ENCODE results near the gene BRSK2. TPM values are rescaled to one million over a fixed set of nuclear protein-coding genes. Genes with fewer than 3 reads are reported as not detected.

Gene BRSK2
- total RNA-seq, 1 experiment from 2014 or later, result 32.2 TPM

- no peaks in the 10 kb centered on the region for H3K27me3 ChIP-seq (ENCODE audit: control insufficient read depth, insufficient read depth, low read length)
- ChIA-PET POLR2A (no interaction called here), CTCF (no interaction called here)
- intact Hi-C loops (cut with micrococcal nuclease; ENCODE audit: unreplicated experiment), result no loop called here
- ATAC-seq (no peak), DNase-seq (ENCODE audit: low read depth, low spot score) (no peak)
- no peak for TF ChIP-seq REST (IDR thresholded peaks at IDR 0.05; ENCODE audit: insufficient read depth in 1 of 2, low read depth in 2 of 2, low read length in 1 of 2)
- no peak overlapping the region for H3K27ac ChIP-seq (ENCODE audit: low read length)
- in situ Hi-C loops (cut with HindIII; ENCODE audit: low pct_unique_long_range_greater_than_20kb, low sequenced_read_pairs), result no loop called here
- no peaks in the 10 kb centered on the region for H3K9me3 ChIP-seq (ENCODE audit: control insufficient read depth, insufficient read depth, low read depth, low read length)
- H3K36me3 ChIP-seq (ENCODE audit: control insufficient read depth, insufficient read depth, low read length), result no peaks in the 10 kb centered on the region
- BruUV-seq (replicated peaks), result no TSS peak
- no peak overlapping the region for H3K4me3 ChIP-seq (ENCODE audit: low read depth in 2 of 2, low read length in 2 of 2)
- H3K4me1 ChIP-seq (ENCODE audit: control insufficient read depth, insufficient read depth, low read length), result peaks cover 6% of the 10 kb centered on the region; the same call in 1 of the 2 replicates
These were observed 114.0 kb downstream of the BRSK2 start for GRCh38 chr11:1503708-1504104.

GRCh38 chr11:1504138-1504537 lies 114.4 kb downstream of the BRSK2 start:
- BruUV-seq (replicated peaks), result no TSS peak
- ChIA-PET POLR2A (interaction anchor here (0.6 kb wide), 1 partner anchor 153 kb away, joined by 3 read pairs; no protein-coding TSS in a partner anchor), CTCF (no interaction called here)
- TF ChIP-seq TCF7L2 (IDR thresholded peaks at IDR 0.05; ENCODE audit: low read depth, low read length), result no peak
- TF ChIP-seq REST (IDR thresholded peaks at IDR 0.05; ENCODE audit: insufficient read depth in 1 of 2, low read depth in 2 of 2, low read length in 1 of 2), result no peak
- TF ChIP-seq SIN3A (IDR thresholded peaks at IDR 0.05; ENCODE audit: borderline replicate concordance, insufficient read depth, low read depth, low read length), result no peak
- TF ChIP-seq CTCF (IDR thresholded peaks at IDR 0.05), result no peak
- no peak for TF ChIP-seq POLR2AphosphoS5 (IDR thresholded peaks at IDR 0.05; ENCODE audit: low read depth, low read length)
- intact Hi-C loops (cut with micrococcal nuclease; ENCODE audit: unreplicated experiment) (no loop called here), in situ Hi-C loops (cut with HindIII; ENCODE audit: low pct_unique_long_range_greater_than_20kb, low sequenced_read_pairs) (no loop called here)
- ATAC-seq (no peak), DNase-seq (ENCODE audit: low read depth, low spot score) (no peak)
- Histone ChIP-seq H3K4me3 (ENCODE audit: low read depth in 2 of 2, low read length in 2 of 2) (no peak overlapping the region), H3K36me3 (ENCODE audit: control insufficient read depth, insufficient read depth, low read length) (no peaks in the 10 kb centered on the region), H3K4me1 (ENCODE audit: control insufficient read depth, insufficient read depth, low read length) (peaks cover 6% of the 10 kb centered on the region; the same call in 1 of the 2 replicates), H3K9me3 (ENCODE audit: control insufficient read depth, insufficient read depth, low read depth, low read length) (no peaks in the 10 kb centered on the region), H3K27me3 (ENCODE audit: control insufficient read depth, insufficient read depth, low read length) (no peaks in the 10 kb centered on the region), H3K27ac (ENCODE audit: low read length) (no peak overlapping the region)
